ENCODE measurements around the gene ARAP3. TPM values are rescaled to one million over a fixed set of nuclear protein-coding genes. Genes with fewer than 3 reads are reported as not detected.
"Not testable (repeated sequence)": the region's sequence is repeated elsewhere in the genome, so short reads cannot be mapped to it uniquely, and the experiment has no call there.

Gene ARAP3
- polyA plus RNA-seq (2013), result 9.8 and 10.5 TPM in 2 replicates

DNA sequence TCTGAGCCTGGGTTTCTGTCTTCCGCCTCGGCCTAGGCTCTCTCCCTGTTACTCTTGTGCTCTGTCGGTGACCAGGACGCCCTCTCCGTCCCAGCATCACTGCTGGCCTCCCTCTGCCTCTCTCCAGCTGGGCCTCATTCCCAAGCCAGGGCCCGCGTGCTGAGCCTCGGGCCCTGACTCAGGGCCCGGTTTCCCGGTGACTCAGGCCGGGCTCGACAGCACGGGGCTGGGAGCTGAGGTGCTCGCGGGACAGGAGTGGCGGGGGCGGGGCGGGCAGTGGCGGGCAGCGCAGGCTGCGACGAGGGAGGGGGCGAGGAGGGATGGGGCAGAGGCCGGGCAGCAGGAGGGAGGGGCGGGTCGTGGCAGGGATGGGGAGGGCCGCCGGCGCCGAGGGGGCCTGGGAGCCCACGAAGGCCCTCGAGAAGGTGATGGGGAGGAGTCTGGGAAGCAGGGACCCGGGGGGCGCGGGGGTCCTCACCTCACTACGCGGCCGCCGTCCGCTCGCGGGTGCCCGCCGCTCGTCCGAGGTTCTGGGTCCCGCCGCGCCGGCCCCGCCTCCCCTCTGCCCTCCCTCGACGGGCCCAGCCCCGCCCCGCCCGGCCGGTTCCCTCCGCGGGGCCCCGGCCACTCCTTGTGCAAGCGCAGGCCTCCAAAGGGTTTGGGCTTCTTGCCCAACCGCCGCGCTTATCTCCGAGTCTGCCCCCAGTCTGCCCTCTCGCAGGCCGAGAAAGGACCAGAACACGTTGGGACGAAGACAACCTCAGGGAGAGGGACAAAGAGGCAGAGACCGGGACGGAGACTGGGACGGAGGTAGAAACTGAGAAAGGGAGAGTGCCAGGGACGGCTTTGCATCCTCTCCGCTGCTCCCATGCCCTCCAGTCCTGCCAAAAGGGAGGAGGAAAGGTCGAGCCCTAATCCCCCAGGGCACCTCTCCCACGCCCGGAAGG is at the start of gene ARAP3:
Gene ARAP3, minus strand, starts transcription at position 536 of the 947 bp plus-strand sequence. CDS start 1,744 bp downstream, outside the sequence.
- peak within 1 kb of the TSS; percentile 13 for H3K4ac ChIP-seq (ENCODE audit: low read depth, low read length)
- H3K23ac ChIP-seq (ENCODE audit: low read length), result no peak within 1 kb of the TSS
- H3K4me1 ChIP-seq (ENCODE audit: control insufficient read depth in 1 of 2, insufficient read depth in 2 of 2, low read length in 2 of 2), result peaks cover 23 to 31% of the 10 kb centered on the region in 2 experiments
- H4K8ac ChIP-seq (ENCODE audit: low read depth, low read length), result peak within 1 kb of the TSS; percentile 60
- peak; percentile 48 to 69 for DNase-seq
- H3K79me2 ChIP-seq (ENCODE audit: control insufficient read depth, insufficient read depth, low read length, poor library complexity), result no peaks in the 10 kb centered on the region
- peaks cover 4 to 10% of the 10 kb centered on the region in 2 experiments for H3K36me3 ChIP-seq (ENCODE audit: control insufficient read depth in 1 of 2, insufficient read depth in 2 of 2, low read length in 2 of 2)
- H2AFZ ChIP-seq (ENCODE audit: insufficient read depth, low read length, poor library complexity), result peak within 1 kb of the TSS; percentile 28
- no peaks in the 10 kb centered on the region for H3K9me3 ChIP-seq (ENCODE audit: insufficient read depth, low read depth, low read length)
- H3K18ac ChIP-seq (ENCODE audit: low read length), result peak within 1 kb of the TSS; percentile 73
- H3K27me3 ChIP-seq (ENCODE audit: insufficient read depth, low read length), result no peaks in the 10 kb centered on the region
- H3K9ac ChIP-seq (ENCODE audit: low read length), result peak within 1 kb of the TSS; percentile 61
- H2BK5ac ChIP-seq (ENCODE audit: low read depth, low read length, poor library complexity), result peak within 1 kb of the TSS; percentile 47
- peak within 1 kb of the TSS; percentile 64 for H3K4me3 ChIP-seq (ENCODE audit: low read depth, low read length)
- peak within 1 kb of the TSS; percentile 78 for H3K27ac ChIP-seq (ENCODE audit: low read depth, low read length)
- H3K14ac ChIP-seq (ENCODE audit: low read length), result peak within 1 kb of the TSS; percentile 45
- peak within 1 kb of the TSS; percentile 78 for H4K91ac ChIP-seq (ENCODE audit: low read depth, low read length)
- peak within 1 kb of the TSS; percentile 55 for H2BK12ac ChIP-seq (ENCODE audit: low read length)
- H3K4me2 ChIP-seq (ENCODE audit: low read length), result peak within 1 kb of the TSS; percentile 51
- H4K12ac ChIP-seq (ENCODE audit: low read depth, low read length), result peak within 1 kb of the TSS; percentile 68
- H2AK5ac ChIP-seq (ENCODE audit: low read length), result peak within 1 kb of the TSS; percentile 25
- H3K79me1 ChIP-seq (ENCODE audit: low read length), result peaks cover 17% of the 10 kb centered on the region
- H2BK120ac ChIP-seq (ENCODE audit: insufficient read depth, low read length, poor library complexity), result peak within 1 kb of the TSS; percentile 74
- no CpG with 5 or more reads among the region's 77 CpGs for WGBS (ENCODE audit: extremely low coverage, insufficient coverage, insufficient read length)

GRCh38 chr5:141729387-141730006 is 47.5 kb upstream of the ARAP3 start:
- Histone ChIP-seq H4K91ac (ENCODE audit: low read depth, low read length) (no peak overlapping the region), H3K27ac (ENCODE audit: low read depth, low read length) (no peak overlapping the region), H3K23ac (ENCODE audit: low read length) (no peak overlapping the region), H3K14ac (ENCODE audit: low read length) (no peak overlapping the region), H3K27me3 (ENCODE audit: insufficient read depth, low read length) (peaks cover 3% of the 10 kb centered on the region), H3K4me1 (ENCODE audit: control insufficient read depth in 1 of 2, insufficient read depth in 2 of 2, low read length in 2 of 2) (peaks cover 2 to 3% of the 10 kb centered on the region in 2 experiments), H2BK12ac (ENCODE audit: low read length) (no peak overlapping the region), H3K4me2 (ENCODE audit: low read length) (no peak overlapping the region), H3K9ac (ENCODE audit: low read length) (no peak overlapping the region), H3K36me3 (ENCODE audit: control insufficient read depth in 1 of 2, insufficient read depth in 2 of 2, low read length in 2 of 2) (no peaks in the 10 kb centered on the region), H3K79me1 (ENCODE audit: low read length) (no peaks in the 10 kb centered on the region), H4K12ac (ENCODE audit: low read depth, low read length) (no peak overlapping the region), H3K4me3 (ENCODE audit: low read depth, low read length) (no peak overlapping the region), H2BK5ac (ENCODE audit: low read depth, low read length, poor library complexity) (no peak overlapping the region), H3K9me3 (ENCODE audit: insufficient read depth, low read depth, low read length) (peaks cover 3% of the 10 kb centered on the region), H2BK120ac (ENCODE audit: insufficient read depth, low read length, poor library complexity) (no peak overlapping the region), H3K79me2 (ENCODE audit: control insufficient read depth, insufficient read depth, low read length, poor library complexity) (no peaks in the 10 kb centered on the region), H3K18ac (ENCODE audit: low read length) (no peak overlapping the region), H2AK5ac (ENCODE audit: low read length) (no peak overlapping the region), H4K8ac (ENCODE audit: low read depth, low read length) (no peak overlapping the region), H3K4ac (ENCODE audit: low read depth, low read length) (no peak overlapping the region), H2AFZ (ENCODE audit: insufficient read depth, low read length, poor library complexity) (no peak overlapping the region)
- WGBS (ENCODE audit: extremely low coverage, insufficient coverage, insufficient read length), result no CpG with 5 or more reads among the region's 6 CpGs
- no peak for DNase-seq

GRCh38 chr5:141725891-141726290 is 43.9 kb upstream of the ARAP3 start:
- no peak overlapping the region for H3K23ac ChIP-seq (ENCODE audit: low read length)
- H2BK120ac ChIP-seq (ENCODE audit: insufficient read depth, low read length, poor library complexity), result no peak overlapping the region
- H3K4me2 ChIP-seq (ENCODE audit: low read length), result no peak overlapping the region
- H3K36me3 ChIP-seq (ENCODE audit: control insufficient read depth in 1 of 2, insufficient read depth in 2 of 2, low read length in 2 of 2), result no peaks in the 10 kb centered on the region
- H4K8ac ChIP-seq (ENCODE audit: low read depth, low read length), result no peak overlapping the region
- H3K14ac ChIP-seq (ENCODE audit: low read length), result no peak overlapping the region
- no peak overlapping the region for H2BK12ac ChIP-seq (ENCODE audit: low read length)
- no peaks in the 10 kb centered on the region for H3K79me2 ChIP-seq (ENCODE audit: control insufficient read depth, insufficient read depth, low read length, poor library complexity)
- no peak overlapping the region for H3K4ac ChIP-seq (ENCODE audit: low read depth, low read length)
- H3K27me3 ChIP-seq (ENCODE audit: insufficient read depth, low read length), result peaks cover 3% of the 10 kb centered on the region
- H3K9ac ChIP-seq (ENCODE audit: low read length), result no peak overlapping the region
- no peak overlapping the region for H3K18ac ChIP-seq (ENCODE audit: low read length)
- H4K12ac ChIP-seq (ENCODE audit: low read depth, low read length), result no peak overlapping the region
- peaks cover 5% of the 10 kb centered on the region for H3K9me3 ChIP-seq (ENCODE audit: insufficient read depth, low read depth, low read length)
- peak in 1 of 2 donors; percentile 45 for DNase-seq
- WGBS (ENCODE audit: extremely low coverage, insufficient coverage, insufficient read length), result no CpG with 5 or more reads among the region's 3 CpGs
- H3K27ac ChIP-seq (ENCODE audit: low read depth, low read length), result no peak overlapping the region
- no peak overlapping the region for H4K91ac ChIP-seq (ENCODE audit: low read depth, low read length)
- H3K4me3 ChIP-seq (ENCODE audit: low read depth, low read length), result no peak overlapping the region
- H2BK5ac ChIP-seq (ENCODE audit: low read depth, low read length, poor library complexity), result no peak overlapping the region
- no peak overlapping the region for H2AFZ ChIP-seq (ENCODE audit: insufficient read depth, low read length, poor library complexity)
- H3K4me1 ChIP-seq (ENCODE audit: control insufficient read depth in 1 of 2, insufficient read depth in 2 of 2, low read length in 2 of 2), result peaks cover 2 to 3% of the 10 kb centered on the region in 2 experiments
- H2AK5ac ChIP-seq (ENCODE audit: low read length), result no peak overlapping the region
- H3K79me1 ChIP-seq (ENCODE audit: low read length), result no peaks in the 10 kb centered on the region

GRCh38 chr5:141725174-141725573 is 43.1 kb upstream of the ARAP3 start:
- H3K18ac ChIP-seq (ENCODE audit: low read length); H3K4ac ChIP-seq (ENCODE audit: low read depth, low read length); H2BK120ac ChIP-seq (ENCODE audit: insufficient read depth, low read length, poor library complexity): not testable (repeated sequence)

More at GRCh38 chr5:141725174-141725573, 43.1 kb upstream of the ARAP3 start:
- H2AFZ ChIP-seq (ENCODE audit: insufficient read depth, low read length, poor library complexity); H4K8ac ChIP-seq (ENCODE audit: low read depth, low read length); H3K9me3 ChIP-seq (ENCODE audit: insufficient read depth, low read depth, low read length); H2AK5ac ChIP-seq (ENCODE audit: low read length); H3K4me2 ChIP-seq (ENCODE audit: low read length); H3K79me2 ChIP-seq (ENCODE audit: control insufficient read depth, insufficient read depth, low read length, poor library complexity); H3K4me3 ChIP-seq (ENCODE audit: low read depth, low read length); H2BK5ac ChIP-seq (ENCODE audit: low read depth, low read length, poor library complexity); H4K12ac ChIP-seq (ENCODE audit: low read depth, low read length); H3K9ac ChIP-seq (ENCODE audit: low read length); H3K36me3 ChIP-seq (ENCODE audit: control insufficient read depth in 1 of 2, insufficient read depth in 2 of 2, low read length in 2 of 2); H4K91ac ChIP-seq (ENCODE audit: low read depth, low read length); H3K27me3 ChIP-seq (ENCODE audit: insufficient read depth, low read length); H3K27ac ChIP-seq (ENCODE audit: low read depth, low read length); H3K23ac ChIP-seq (ENCODE audit: low read length); H3K14ac ChIP-seq (ENCODE audit: low read length); H3K79me1 ChIP-seq (ENCODE audit: low read length); DNase-seq; H3K4me1 ChIP-seq (ENCODE audit: control insufficient read depth in 1 of 2, insufficient read depth in 2 of 2, low read length in 2 of 2); H2BK12ac ChIP-seq (ENCODE audit: low read length): not testable (repeated sequence)
- no CpG with 5 or more reads among the region's 5 CpGs for WGBS (ENCODE audit: extremely low coverage, insufficient coverage, insufficient read length)

All from trophoblast cell (in vitro differentiated cells and primary cell).